H1 (cell line): ENCODE results near the gene MYO9B. TPM values are rescaled to one million over a fixed set of nuclear protein-coding genes. Genes with fewer than 3 reads are reported as not detected.

Source experiments
- CTCF ChIA-PET: fragments of 300-600 bp; sonication (Branson Sonifier 250); formaldehyde crosslinking; loops from one replicate; lab custom pipeline; 2021; ENCODE audit not compliant: partially characterized antibody; lab: Charles Lee
- POLR2A ChIA-PET: fragments of 300-600 bp; sonication (Branson Sonifier 250); formaldehyde crosslinking; loops from one replicate; lab custom pipeline; 2021; ENCODE audit warnings: inconsistent platforms; ENCODE audit not compliant: partially characterized antibody; lab: Charles Lee
- DNase-seq, 2 experiments: peaks; one replicate each; pipeline versions ENCODE4 v3.0.0 to v3.0.0-alpha.2; 2010 to 2022; ENCODE audit warnings: low spot score in 2 of 2, low read depth in 1 of 2, mixed read lengths in 1 of 2
- FAIRE-seq: peaks from 2 replicates; lab custom pipeline; 2011; peaks lifted over from hg19 to GRCh38; lab: Jason Lieb, UNC
- H2AFZ ChIP-seq: 2 replicates; pipeline ENCODE4 v1.8.1; 2012; ENCODE audit warnings: low read length, inconsistent platforms
- H2AK5ac ChIP-seq: 2 replicates; pipeline ENCODE4 v1.6.1; 2013; ENCODE audit warnings: low read depth, low read length
- H2BK120ac ChIP-seq: replicated peaks from 2 replicates; pipeline ENCODE3; 2013; ENCODE audit warnings: low read depth, low read length, inconsistent platforms
- H2BK12ac ChIP-seq: 2 replicates; pipeline ENCODE4 v1.6.1; 2013; ENCODE audit warnings: low read depth, low read length
- H2BK15ac ChIP-seq: 2 replicates; pipeline ENCODE4 v1.6.1; 2013; ENCODE audit warnings: low read length
- H2BK20ac ChIP-seq: 2 replicates; pipeline ENCODE4 v1.6.1; 2013; ENCODE audit warnings: low read length
- H2BK5ac ChIP-seq: 2 replicates; pipeline ENCODE4 v1.6.1; 2013; ENCODE audit warnings: low read depth, low read length
- H3K14ac ChIP-seq: 2 replicates; pipeline ENCODE4 v1.6.1; 2013; ENCODE audit warnings: inconsistent platforms; ENCODE audit not compliant: insufficient read length
- H3K18ac ChIP-seq: 2 replicates; pipeline ENCODE4 v1.6.1; 2013; ENCODE audit warnings: low read length; ENCODE audit errors: extremely low read depth
- H3K23ac ChIP-seq: 2 replicates; pipeline ENCODE4 v1.6.1; 2013; ENCODE audit warnings: inconsistent platforms; ENCODE audit not compliant: insufficient read length
- H3K23me2 ChIP-seq: 2 replicates; pipeline ENCODE4 v1.6.1; 2013; ENCODE audit warnings: low read depth, low read length
- H3K27ac ChIP-seq: 2 replicates; pipeline ENCODE4 v1.6.1; 2011; ENCODE audit warnings: low read depth, low read length, inconsistent platforms
- H3K27me3 ChIP-seq, 4 experiments: replicated peaks in 1 of 4; 1 replicate in 1 of 4; 2 replicates in 3 of 4; pipeline versions ENCODE4 v1.6.1 to v1.8.1; 2011 to 2013; ENCODE audit warnings: low read length in 3 of 4, mild to moderate bottlenecking in 3 of 4, inconsistent platforms in 2 of 4, mixed read lengths in 2 of 4, moderate library complexity in 1 of 4; ENCODE audit not compliant: control insufficient read depth in 3 of 4, insufficient read depth in 3 of 4; ENCODE audit errors: extremely low read depth in 1 of 4
- H3K36me3 ChIP-seq, 4 experiments: 2 replicates each; pipeline versions ENCODE4 v1.6.1 to v1.8.1; 2011 to 2013; ENCODE audit warnings: mild to moderate bottlenecking in 4 of 4, low read length in 3 of 4, moderate library complexity in 2 of 4, control low read depth in 1 of 4, inconsistent platforms in 1 of 4; ENCODE audit not compliant: insufficient read depth in 4 of 4, control insufficient read depth in 2 of 4
- H3K4ac ChIP-seq: replicated peaks from 2 replicates; pipeline ENCODE3; 2013; ENCODE audit warnings: low read length, low read depth, mixed read lengths, inconsistent platforms; ENCODE audit not compliant: insufficient read length
- H3K4me1 ChIP-seq, 4 experiments: replicated peaks in 1 of 4; 1 replicate in 1 of 4; 2 replicates in 3 of 4; pipeline versions ENCODE4 v1.6.1 to v1.8.1; 2011 to 2013; ENCODE audit warnings: low read length in 3 of 4, inconsistent platforms in 2 of 4, mixed read lengths in 1 of 4; ENCODE audit not compliant: insufficient read depth in 4 of 4, control insufficient read depth in 3 of 4
- H3K4me2 ChIP-seq, 2 experiments: 2 replicates each; pipeline versions ENCODE4 v1.6.1 to v1.8.1; 2011 to 2013; ENCODE audit warnings: low read depth in 2 of 2, low read length in 2 of 2, control low read depth in 1 of 2, inconsistent platforms in 1 of 2, mild to moderate bottlenecking in 1 of 2; ENCODE audit not compliant: insufficient read depth in 1 of 2
- H3K4me3 ChIP-seq, 4 experiments: fragments of 200-600, 300-600 bp in 1 of 4; sonication (generic), shearing (Covaris generic), sonication (Bioruptor Twin) in 1 of 4; 2 replicates each; pipeline versions ENCODE4 v1.5.1 to v1.8.1; 2011 to 2016; ENCODE audit warnings: low read length in 4 of 4, low read depth in 3 of 4, control low read depth in 2 of 4, inconsistent platforms in 2 of 4, mild to moderate bottlenecking in 2 of 4, mixed read lengths in 1 of 4, moderate library complexity in 1 of 4; ENCODE audit not compliant: insufficient read depth in 2 of 4; ENCODE audit errors: extremely low read depth in 1 of 4
- H3K56ac ChIP-seq: replicated peaks from 2 replicates; pipeline ENCODE3; 2013; ENCODE audit warnings: low read depth, mild to moderate bottlenecking, mixed read lengths, low read length, inconsistent platforms; ENCODE audit not compliant: insufficient read length
- H3K79me1 ChIP-seq: 2 replicates; pipeline ENCODE4 v1.6.1; 2013; ENCODE audit warnings: low read depth, low read length, control low read depth
- H3K79me2 ChIP-seq, 2 experiments: 2 replicates each; pipeline versions ENCODE4 v1.6.1 to v1.8.1; 2012 to 2013; ENCODE audit warnings: low read length in 2 of 2, mild to moderate bottlenecking in 2 of 2, inconsistent platforms in 1 of 2; ENCODE audit not compliant: insufficient read depth in 2 of 2, control insufficient read depth in 1 of 2
- H3K9ac ChIP-seq, 4 experiments: replicated peaks in 1 of 4; 1 replicate in 1 of 4; 2 replicates in 3 of 4; pipeline versions ENCODE4 v1.6.1 to v1.8.1; 2011 to 2013; ENCODE audit warnings: low read depth in 3 of 4, low read length in 3 of 4, control low read depth in 2 of 4, mild to moderate bottlenecking in 2 of 4, moderate library complexity in 2 of 4, inconsistent platforms in 1 of 4; ENCODE audit errors: extremely low read depth in 1 of 4
- H3K9me3 ChIP-seq, 2 experiments: 2 replicates each; pipeline versions ENCODE4 v1.6.1 to v1.8.1; 2012 to 2013; ENCODE audit warnings: mild to moderate bottlenecking in 2 of 2, moderate library complexity in 2 of 2, control low read depth in 1 of 2, inconsistent platforms in 1 of 2, low read depth in 1 of 2, low read length in 1 of 2, mixed read lengths in 1 of 2; ENCODE audit not compliant: insufficient read depth in 2 of 2
- H4K20me1 ChIP-seq, 2 experiments: replicated peaks in 1 of 2; 2 replicates each; pipeline versions ENCODE3 to v1.8.1; 2011 to 2013; ENCODE audit warnings: inconsistent platforms in 2 of 2, low read length in 2 of 2, mild to moderate bottlenecking in 1 of 2; ENCODE audit not compliant: insufficient read depth in 2 of 2, control insufficient read depth in 1 of 2
- H4K5ac ChIP-seq: 2 replicates; pipeline ENCODE4 v1.6.1; 2013; ENCODE audit warnings: low read length, low read depth, mixed read lengths, inconsistent platforms; ENCODE audit not compliant: insufficient read length
- H4K8ac ChIP-seq: 2 replicates; pipeline ENCODE4 v1.8.0; 2013; ENCODE audit warnings: mild to moderate bottlenecking, moderate library complexity, low read length, inconsistent platforms; ENCODE audit not compliant: insufficient read depth; ENCODE audit errors: extremely low read depth
- H4K91ac ChIP-seq: replicated peaks from 2 replicates; pipeline ENCODE3; 2013; ENCODE audit warnings: low read length, mixed read lengths, inconsistent platforms; ENCODE audit not compliant: insufficient read length
- FOSL1 ChIP-seq: IDR thresholded peaks from 2 replicates; pipeline ENCODE4 v1.6.1; 2011; ENCODE audit warnings: mild to moderate bottlenecking, low read depth, low read length, moderate library complexity; ENCODE audit not compliant: insufficient read depth
- GABPA ChIP-seq: IDR thresholded peaks from 2 replicates; pipeline ENCODE4 v1.6.1; 2011; ENCODE audit warnings: mild to moderate bottlenecking, low read length, moderate library complexity, borderline replicate concordance; ENCODE audit not compliant: insufficient read depth
- JUND ChIP-seq: IDR thresholded peaks from 2 replicates; pipeline ENCODE4 v1.6.1; 2011; ENCODE audit warnings: mild to moderate bottlenecking, improper control_type of control experiment, low read length
- KDM1A ChIP-seq: fragments of 200-600, 300-600 bp; sonication (generic); IDR thresholded peaks from 2 replicates; pipeline ENCODE4 v1.7.1; 2016; ENCODE audit warnings: mild to moderate bottlenecking, low read length, borderline replicate concordance
- NANOG ChIP-seq: IDR thresholded peaks from 2 replicates; pipeline ENCODE4 v1.6.1; 2011; ENCODE audit warnings: low read length, low read depth, mild to moderate bottlenecking, inconsistent platforms; ENCODE audit not compliant: insufficient read depth, poor library complexity, severe bottlenecking
- NRF1 ChIP-seq: IDR thresholded peaks from 2 replicates; pipeline ENCODE4 v1.6.1; 2011; ENCODE audit warnings: mild to moderate bottlenecking, low read depth, low read length, improper control_type of control experiment
- POLR2A ChIP-seq, 2 experiments: IDR thresholded peaks; 1 replicate in 1 of 2; 2 replicates in 1 of 2; pipeline ENCODE4 v1.6.1; 2011; ENCODE audit warnings: low read depth in 2 of 2, low read length in 2 of 2, mild to moderate bottlenecking in 2 of 2; ENCODE audit errors: control extremely low read depth in 1 of 2
- RXRA ChIP-seq: IDR thresholded peaks from 2 replicates; pipeline ENCODE4 v1.6.1; 2011; ENCODE audit warnings: low read depth, mild to moderate bottlenecking, low read length, moderate library complexity; ENCODE audit not compliant: insufficient read depth
- SP1 ChIP-seq: IDR thresholded peaks from 2 replicates; pipeline ENCODE4 v1.6.1; 2011; ENCODE audit warnings: low read depth, low read length
- SP4 ChIP-seq: IDR thresholded peaks from 2 replicates; pipeline ENCODE4 v1.6.1; 2012; ENCODE audit warnings: low read length, inconsistent platforms
- TAF7 ChIP-seq: optimal IDR thresholded peaks from 2 replicates; pipeline ENCODE3; 2011; ENCODE audit warnings: low read depth, mild to moderate bottlenecking, inconsistent platforms, low read length, moderate library complexity, borderline replicate concordance
- TEAD4 ChIP-seq: IDR thresholded peaks from 2 replicates; pipeline ENCODE4 v1.6.1; 2012; ENCODE audit warnings: low read depth, low read length, inconsistent platforms, mixed read lengths
- USF2 ChIP-seq: IDR thresholded peaks from 2 replicates; pipeline ENCODE4 v1.6.1; 2011; ENCODE audit warnings: low read length, improper control_type of control experiment
- ZNF274 ChIP-seq: IDR thresholded peaks from 2 replicates; pipeline ENCODE4 v1.7.0; 2012; ENCODE audit warnings: low read length, borderline replicate concordance; ENCODE audit errors: extremely low read depth
- WGBS, 2 experiments: shearing (Covaris generic) in 1 of 2; methylation state at CpG; one replicate each; pipeline versions ENCODE4 v1.1.6 to v1.1.7; 2013 to 2015; ENCODE audit warnings: low lambda C conversion rate in 2 of 2, mixed read lengths in 2 of 2, inconsistent platforms in 1 of 2, low coverage in 1 of 2, missing lambda C conversion rate in 1 of 2; ENCODE audit not compliant: insufficient replicate concordance in 2 of 2, insufficient coverage in 1 of 2, insufficient read length in 1 of 2; ENCODE audit errors: extremely low coverage in 1 of 2, missing lambda C conversion rate in 1 of 2; 5-methylcytosine and 5-hydroxymethylcytosine counted together
- polyA plus RNA-seq, 7 experiments: library from polyadenylated mRNA; depleted of rRNA in 3 of 7; stranded (reverse) in 5 of 7; unstranded in 2 of 7; fragments of >200 nt in 5 of 7; fragments of 200-250 nt in 2 of 7; gene quantifications; 1 replicate in 5 of 7; 2 replicates in 1 of 7; 4 replicates in 1 of 7; pipeline versions ENCODE4 v1.2.1 to v1.2.3, GENCODE V29; 2011 to 2013; ENCODE audit warnings: missing spikeins in 2 of 7, mixed read lengths in 2 of 7
- total RNA-seq: library from RNA; stranded (reverse); fragmentation: NEBNext Ultra II Directional; extraction: Animal tissue kit (Norgen Biotek cat#: 25700); gene quantifications from 2 replicates; pipeline ENCODE4 v1.2.1, GENCODE V29; 2021

MYO9B gene
- total and polyA plus RNA-seq, 2 of the 8 experiments (the other 6 are each of a cell fraction or from before 2014, with no cell fraction given) = 27.6 to 77.1 TPM

- no peak for FAIRE-seq
- Histone ChIP-seq H2AK5ac (no peak overlapping the region), H3K27ac (no peak overlapping the region), H3K4me3 (no peak overlapping the region), H4K5ac (no peak overlapping the region), H3K4me2 (no peak overlapping the region), H3K14ac (no peak overlapping the region), H3K79me2 (no peaks in the 10 kb centered on the region; a peak in 1 of 4 replicates), H2AFZ (no peak overlapping the region), H3K9me3 (no peaks in the 10 kb centered on the region), H4K91ac (no peak overlapping the region), H2BK120ac (no peak overlapping the region), H3K4ac (no peak overlapping the region), H2BK15ac (no peak overlapping the region), H3K4me1 (0 out of 7 replicates have a peak, but pooled peaks cover 0 to 2% (median 0%) of the 10 kb centered on the region in 4 experiments), H4K20me1 (peaks cover 0 to 2% of the 10 kb centered on the region in 2 experiments), H2BK5ac (no peak overlapping the region), H3K27me3 (no peaks in the 10 kb centered on the region), H2BK20ac (no peak overlapping the region), H3K36me3 (peaks cover 3 to 23% (median 15%) of the 10 kb centered on the region in 4 experiments), H3K9ac (no peak overlapping the region), H3K18ac (no peak overlapping the region), H2BK12ac (no peak overlapping the region), H3K23me2 (no peaks in the 10 kb centered on the region), H4K8ac (no peak overlapping the region), H3K79me1 (no peaks in the 10 kb centered on the region), H3K56ac (no peak overlapping the region), H3K23ac (no peak overlapping the region)
- no peak for DNase-seq
- WGBS, 2 experiments = 92% methylated on average over 10 of the region's 10 CpGs; no CpG with 5 or more reads in 1 of the 2 experiments
- ChIA-PET POLR2A (interaction anchor here (1.4 kb wide), 1 partner anchor 9 kb away, joined by 3 read pairs; no protein-coding TSS in a partner anchor), CTCF (interaction anchor here (0.6 kb wide), 3 partner anchors 14 to 378 kb away, joined by 3 to 4 read pairs (median 4); no protein-coding TSS in a partner anchor)
- no peak for TF ChIP-seq KDM1A
- TF ChIP-seq JUND = no peak
- no peak for TF ChIP-seq RXRA
- no peak for TF ChIP-seq SP1
- no peak for TF ChIP-seq GABPA
- no peak for TF ChIP-seq USF2
- TF ChIP-seq ZNF274 = no peak
- no peak for TF ChIP-seq SP4
- no peak for TF ChIP-seq NRF1
- TF ChIP-seq TAF7 = no peak
- TF ChIP-seq NANOG = no peak
- no peak for TF ChIP-seq TEAD4
- no peak for TF ChIP-seq FOSL1
- TF ChIP-seq POLR2A (IDR thresholded peaks at IDR 0.05; ENCODE audit: control extremely low read depth in 1 of 2, low read depth in 2 of 2, low read length in 2 of 2) = no peak
Measured at GRCh38 chr19:17153996-17154395, 78.4 kb downstream of the MYO9B start.
